Motor neuron (in vitro differentiated cells): ENCODE data around the gene SPANXN2. TPM values are rescaled to one million over a fixed set of nuclear protein-coding genes. Genes with fewer than 3 reads are reported as not detected.

Experiments
- ATAC-seq, 8 experiments: fragments of 200-7000 bp; cut with Tn5 transposase; replicated peaks in 6 of 8; 2 replicates each; pipeline ENCODE4 v1.8.0; 2021; ENCODE audit warnings: mild to moderate bottlenecking in 8 of 8, moderate library complexity in 8 of 8
- H3K27ac ChIP-seq, 2 donors: fragments of 250-450 bp; sonication (Bioruptor Pico); 2 replicates each; pipeline ENCODE4 v1.9.0; 2021; ENCODE audit warnings: antibody characterized with exemption in 2 of 2, mild to moderate bottlenecking in 2 of 2, moderate library complexity in 1 of 2
- H3K4me1 ChIP-seq, 2 donors: fragments of 250-450 bp; sonication (Bioruptor Pico); replicated peaks in 1 of 2; 2 replicates each; pipeline ENCODE4 v1.6.1; 2021; ENCODE audit warnings: antibody characterized with exemption in 2 of 2, mild to moderate bottlenecking in 2 of 2, moderate library complexity in 1 of 2
- H3K4me3 ChIP-seq, 5 donors: fragments of 250-450 bp; sonication (Bioruptor Pico); 2 replicates each; pipeline ENCODE4 v1.9.0; 2021; ENCODE audit warnings: antibody characterized with exemption in 5 of 5, mild to moderate bottlenecking in 5 of 5, moderate library complexity in 4 of 5
- WGBS, 10 experiments: fragments of 450-650 bp; shearing (Covaris generic); methylation state at CpG; one replicate each; pipeline ENCODE4 v1.0.0; 2022; 5-methylcytosine and 5-hydroxymethylcytosine counted together
- in situ Hi-C, 9 experiments: fragments of 400-800 bp; cut with MboI; loops; one replicate each; pipeline ENCODE4 v1.15.0; 2021; ENCODE audit warnings: low sequenced_read_pairs in 9 of 9, low pct_unique_long_range_greater_than_20kb in 2 of 9; ENCODE audit not compliant: unreplicated experiment in 9 of 9
- total RNA-seq, 8 experiments: library from RNA; unstranded; fragments of 300-600 nt; gene quantifications; 2 replicates each; pipeline versions ENCODE4 v1.2.3 to v1.2.4, GENCODE V29; 2022

SPANXN2 gene
- total RNA-seq, 8 experiments from 2014 or later: 0.19 to 0.42 TPM; not detected in 6

DNA sequence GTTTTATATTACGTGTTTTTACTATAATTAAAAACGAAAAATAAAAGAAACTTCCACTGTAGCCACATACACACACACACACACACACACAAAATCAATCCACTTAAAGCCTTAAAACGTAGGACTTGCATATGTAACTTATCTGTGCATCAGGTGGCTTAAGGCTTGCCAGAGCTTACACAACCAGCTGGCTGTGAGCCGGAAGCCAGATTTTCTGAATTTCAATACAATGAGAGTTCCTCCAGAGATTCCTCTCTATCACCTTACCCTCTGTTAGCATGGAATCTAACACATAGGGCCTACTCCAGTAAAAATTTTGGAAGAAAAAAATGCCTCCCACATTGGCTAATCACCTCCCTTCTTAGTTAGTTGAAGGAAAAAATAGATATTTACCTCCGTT is 56.8 kb downstream of the SPANXN2 start:
- ATAC-seq: no peak
- Histone ChIP-seq H3K4me3 (no peak overlapping the region), H3K4me1 (no peaks in the 10 kb centered on the region), H3K27ac (no peak overlapping the region)
- 0 to 43% (median 17%) methylated on average over 2 to 5 of the region's 5 CpGs; no CpG with 5 or more reads in 7 of the 10 experiments for WGBS, 10 experiments
- in situ Hi-C loops: no loop called here

Other genes with a start within 250 kb of the SPANXN2 start
- not detected for gene SPANXN3, start 203.3 kb downstream of the SPANXN2 start, total RNA-seq
- 10 to 100 TPM in 3 of 8 experiments, 1 to 10 TPM in 1, under 1 TPM in 1, not detected in 3; 0.78 to 12.8 (median 10.8) TPM for gene SLITRK4, start 84.7 kb downstream of the SPANXN2 start, total RNA-seq
- gene UBE2NL, start 163.3 kb upstream of the SPANXN2 start, total RNA-seq: not detected